Neuronal stem cell (in vitro differentiated cells): ENCODE data around the gene SULT1A1.

Experiments
- DNase-seq: peaks from one replicate; pipeline ENCODE4 v3.0.0-alpha.2; 2013; ENCODE audit warnings: low spot score
- H2AFZ ChIP-seq: one replicate; pipeline ENCODE4 v1.6.1; 2013; ENCODE audit warnings: mild to moderate bottlenecking, low read length, inconsistent platforms
- H2AK5ac ChIP-seq: 2 replicates; pipeline ENCODE4 v1.6.1; 2013; ENCODE audit warnings: low read depth, mild to moderate bottlenecking, inconsistent platforms, low read length, moderate library complexity, mixed read lengths
- H2BK120ac ChIP-seq: 2 replicates; pipeline ENCODE4 v1.6.1; 2013; ENCODE audit warnings: low read depth, mild to moderate bottlenecking, inconsistent platforms, low read length, moderate library complexity, mixed read lengths
- H2BK12ac ChIP-seq: one replicate; pipeline ENCODE4 v1.6.1; 2013; ENCODE audit warnings: low read length, inconsistent platforms
- H2BK15ac ChIP-seq: 2 replicates; pipeline ENCODE4 v1.6.1; 2013; ENCODE audit warnings: mild to moderate bottlenecking, low read length, inconsistent platforms, mixed read lengths
- H2BK5ac ChIP-seq: one replicate; pipeline ENCODE4 v1.6.1; 2013; ENCODE audit warnings: inconsistent platforms, mild to moderate bottlenecking, low read length, moderate library complexity
- H3K14ac ChIP-seq: one replicate; pipeline ENCODE4 v1.6.1; 2013; ENCODE audit warnings: low read length, inconsistent platforms
- H3K18ac ChIP-seq: 2 replicates; pipeline ENCODE4 v1.6.1; 2013; ENCODE audit warnings: low read length, inconsistent platforms
- H3K23ac ChIP-seq: 2 replicates; pipeline ENCODE4 v1.6.1; 2013; ENCODE audit warnings: low read depth, mild to moderate bottlenecking, mixed read lengths, low read length, inconsistent platforms; ENCODE audit not compliant: poor library complexity
- H3K27ac ChIP-seq: replicated peaks from 3 replicates; pipeline ENCODE4 v1.5.1; 2013; ENCODE audit warnings: low read length, inconsistent platforms
- H3K27me3 ChIP-seq, 3 experiments: 2 replicates each; pipeline ENCODE4 v1.6.1; 2013; ENCODE audit warnings: low read length in 3 of 3, mild to moderate bottlenecking in 2 of 3, inconsistent platforms in 1 of 3, low read depth in 1 of 3, mixed read lengths in 1 of 3, moderate library complexity in 1 of 3; ENCODE audit not compliant: control insufficient read depth in 3 of 3, insufficient read depth in 3 of 3
- H3K36me3 ChIP-seq, 2 donors: replicated peaks in 1 of 2; 2 replicates each; pipeline ENCODE4 v1.6.1; 2013; ENCODE audit warnings: low read length in 2 of 2; ENCODE audit not compliant: control insufficient read depth in 2 of 2, insufficient read depth in 2 of 2
- H3K4ac ChIP-seq: 2 replicates; pipeline ENCODE4 v1.6.1; 2013; ENCODE audit warnings: inconsistent platforms, mild to moderate bottlenecking, low read length, moderate library complexity
- H3K4me1 ChIP-seq, 2 donors: 1 replicate in 1 of 2; 2 replicates in 1 of 2; pipeline ENCODE4 v1.6.1; 2013; ENCODE audit warnings: low read length in 2 of 2, low read depth in 1 of 2; ENCODE audit not compliant: control insufficient read depth in 2 of 2, insufficient read depth in 1 of 2
- H3K4me2 ChIP-seq: one replicate; pipeline ENCODE4 v1.6.1; 2013; ENCODE audit warnings: mild to moderate bottlenecking, low read length, inconsistent platforms; ENCODE audit not compliant: insufficient read depth, poor library complexity, severe bottlenecking
- H3K4me3 ChIP-seq, 2 donors: 2 replicates each; pipeline ENCODE4 v1.5.1; 2013; ENCODE audit warnings: low read length in 2 of 2, mild to moderate bottlenecking in 2 of 2, inconsistent platforms in 1 of 2, moderate library complexity in 1 of 2
- H3K79me1 ChIP-seq: one replicate; pipeline ENCODE4 v1.6.1; 2013; ENCODE audit warnings: low read depth, mild to moderate bottlenecking, inconsistent platforms, low read length, moderate library complexity
- H3K9ac ChIP-seq: one replicate; pipeline ENCODE4 v1.6.1; 2013; ENCODE audit warnings: mild to moderate bottlenecking, low read depth, low read length, inconsistent platforms; ENCODE audit not compliant: poor library complexity
- H3K9me3 ChIP-seq, 2 donors: replicated peaks in 1 of 2; 2 replicates each; pipeline versions ENCODE3 to v1.6.1; 2013; ENCODE audit warnings: low read length in 2 of 2, mild to moderate bottlenecking in 2 of 2, inconsistent platforms in 1 of 2, low read depth in 1 of 2, mixed read lengths in 1 of 2, moderate library complexity in 1 of 2; ENCODE audit not compliant: control insufficient read depth in 2 of 2, insufficient read depth in 1 of 2
- H4K8ac ChIP-seq: one replicate; pipeline ENCODE4 v1.6.1; 2013; ENCODE audit warnings: low read depth, mild to moderate bottlenecking, inconsistent platforms, low read length, moderate library complexity
- H4K91ac ChIP-seq: one replicate; pipeline ENCODE4 v1.6.1; 2013; ENCODE audit warnings: low read length, low read depth, mild to moderate bottlenecking, inconsistent platforms; ENCODE audit not compliant: poor library complexity
- WGBS, 2 donors: extraction: QIAGEN DNeasy Blood & Tissue Kit; methylation state at CpG; one replicate each; pipeline ENCODE4 v1.1.7; 2013; ENCODE audit warnings: missing lambda C conversion rate in 2 of 2, mixed read lengths in 1 of 2; ENCODE audit not compliant: insufficient read length in 2 of 2, insufficient replicate concordance in 1 of 2; ENCODE audit errors: extremely low coverage in 2 of 2; 5-methylcytosine and 5-hydroxymethylcytosine counted together

The SULT1A1 gene

DNA sequence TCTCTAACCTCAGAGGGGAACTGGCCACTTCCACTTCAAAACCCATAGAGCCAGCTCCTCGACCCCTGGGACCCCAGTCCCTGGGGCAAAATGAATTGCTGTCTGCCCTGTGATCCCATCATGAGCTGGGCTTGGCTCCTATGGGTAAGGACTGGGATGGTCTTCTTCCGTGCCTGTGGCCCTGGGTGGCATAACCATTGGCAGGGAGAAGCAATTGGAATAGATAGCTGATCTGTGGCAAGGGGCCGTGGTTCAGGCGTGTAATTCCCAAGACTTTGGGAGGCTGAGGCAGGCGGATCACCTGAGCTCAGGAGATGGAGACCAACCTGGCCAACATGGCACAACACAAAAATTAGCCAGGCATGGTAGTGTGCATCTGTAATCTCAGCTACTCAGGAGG lies 17.3 kb downstream of the SULT1A1 start:
- H3K9me3 ChIP-seq, result no peaks in the 10 kb centered on the region
- no peak overlapping the region for H2BK15ac ChIP-seq
- no peak overlapping the region for H2AFZ ChIP-seq
- no peak overlapping the region for H2BK120ac ChIP-seq
- H3K4me2 ChIP-seq, result no peak overlapping the region
- H4K8ac ChIP-seq, result no peak overlapping the region
- H3K36me3 ChIP-seq, result peaks cover 20 to 45% of the 10 kb centered on the region in 2 donors
- H3K4me3 ChIP-seq, result no peak overlapping the region
- no peak overlapping the region for H2BK12ac ChIP-seq
- DNase-seq, result no peak
- H3K9ac ChIP-seq, result no peak overlapping the region
- H3K23ac ChIP-seq, result no peak overlapping the region
- H2AK5ac ChIP-seq, result no peak overlapping the region
- H3K4ac ChIP-seq, result no peak overlapping the region
- H2BK5ac ChIP-seq, result peak overlapping the region; percentile 39
- WGBS, 2 donors, result no CpG with 5 or more reads among the region's 5 CpGs
- H3K14ac ChIP-seq, result no peak overlapping the region
- no peak overlapping the region for H3K18ac ChIP-seq
- no peaks in the 10 kb centered on the region for H3K27me3 ChIP-seq
- H4K91ac ChIP-seq, result no peak overlapping the region
- H3K27ac ChIP-seq, result no peak overlapping the region
- peaks cover 8 to 11% of the 10 kb centered on the region in 2 donors for H3K4me1 ChIP-seq
- H3K79me1 ChIP-seq, result no peaks in the 10 kb centered on the region

DNA sequence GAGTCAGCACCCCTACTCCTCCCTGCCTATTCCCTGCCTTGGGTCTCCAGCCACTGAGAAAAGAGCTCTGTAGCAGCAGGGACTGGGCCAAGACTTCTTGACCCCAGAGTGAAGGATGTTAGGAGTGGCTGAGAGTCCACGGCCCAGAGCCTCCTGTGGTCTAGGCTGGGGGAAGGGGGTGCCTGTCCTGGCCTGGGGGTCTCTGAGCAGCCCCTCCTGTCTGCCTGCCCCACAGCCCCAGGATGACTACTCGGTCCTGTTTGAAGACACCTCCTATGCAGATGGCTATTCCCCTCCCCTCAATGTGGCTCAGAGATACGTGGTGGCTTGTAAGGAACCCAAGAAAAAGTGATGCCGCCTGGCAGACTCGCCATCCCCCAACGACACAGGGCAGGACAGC lies 18.5 kb downstream of the SULT1A1 start:
- Histone ChIP-seq H3K4me2 (no peak overlapping the region), H2AK5ac (no peak overlapping the region), H3K9ac (no peak overlapping the region), H3K36me3 (peaks cover 22 to 56% of the 10 kb centered on the region in 2 donors), H3K79me1 (no peaks in the 10 kb centered on the region), H3K4me1 (peaks cover 0 to 2% of the 10 kb centered on the region in 2 donors), H2BK120ac (no peak overlapping the region), H3K18ac (no peak overlapping the region), H2BK12ac (no peak overlapping the region), H2BK15ac (no peak overlapping the region), H4K91ac (no peak overlapping the region), H3K27ac (no peak overlapping the region), H2AFZ (no peak overlapping the region), H4K8ac (no peak overlapping the region), H3K14ac (peak overlapping the region; percentile 38), H3K9me3 (no peaks in the 10 kb centered on the region), H3K23ac (no peak overlapping the region), H3K27me3 (no peaks in the 10 kb centered on the region), H2BK5ac (no peak overlapping the region), H3K4me3 (no peak overlapping the region), H3K4ac (no peak overlapping the region)
- DNase-seq, result no peak
- no CpG with 5 or more reads among the region's 6 CpGs for WGBS, 2 donors

DNA sequence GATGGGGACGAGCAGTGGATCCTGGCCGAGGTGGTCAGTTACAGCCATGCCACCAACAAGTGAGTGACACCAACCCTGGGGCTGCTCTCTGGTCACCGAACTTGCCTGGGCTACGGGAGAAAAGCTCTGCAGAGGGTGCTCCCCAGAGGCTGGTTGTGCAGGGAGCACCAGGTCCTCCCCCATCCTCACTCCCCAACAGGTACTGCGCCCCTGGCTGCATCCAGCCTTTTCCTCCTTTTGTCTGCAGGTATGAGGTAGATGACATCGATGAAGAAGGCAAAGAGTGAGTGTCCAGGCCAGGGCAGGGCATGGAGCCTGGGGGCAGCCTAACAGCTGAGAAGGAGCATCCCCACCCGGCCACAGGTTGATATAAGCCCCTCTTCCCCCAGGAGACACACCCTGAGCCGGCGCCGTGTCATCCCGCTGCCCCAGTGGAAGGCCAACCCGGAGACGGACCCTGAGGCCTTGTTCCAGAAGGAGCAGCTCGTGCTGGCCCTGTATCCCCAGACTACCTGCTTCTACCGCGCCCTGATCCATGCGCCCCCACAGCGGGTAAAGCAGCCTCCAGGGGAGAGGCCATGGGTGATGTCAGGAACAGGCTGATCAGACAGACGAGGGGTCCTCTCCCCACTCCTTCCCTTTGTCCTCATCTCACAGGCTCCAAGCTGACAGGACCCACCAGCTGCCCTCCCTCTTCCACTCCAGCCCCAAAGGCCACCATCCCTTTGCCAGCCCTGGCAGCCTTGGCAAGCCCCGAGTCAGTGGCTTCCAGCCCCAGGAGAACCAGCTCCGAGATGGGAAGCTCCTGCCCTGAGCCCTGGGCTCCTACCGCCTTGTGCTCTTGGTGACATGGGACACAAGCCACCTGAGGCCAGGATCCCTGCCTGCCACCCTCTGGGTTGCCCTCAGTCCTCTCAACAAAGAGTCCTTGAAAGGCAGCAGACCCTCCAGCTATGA lies 19.2 kb downstream of the SULT1A1 start:
- Histone ChIP-seq H2BK120ac (no peak overlapping the region), H3K27me3 (no peaks in the 10 kb centered on the region), H3K18ac (no peak overlapping the region), H3K4me1 (no peaks in the 10 kb centered on the region), H2BK12ac (no peak overlapping the region), H3K4me2 (no peak overlapping the region), H3K36me3 (peaks cover 22 to 59% of the 10 kb centered on the region in 2 donors), H2BK5ac (no peak overlapping the region), H2AFZ (no peak overlapping the region), H3K9me3 (no peaks in the 10 kb centered on the region), H3K4ac (no peak overlapping the region), H4K8ac (peak overlapping the region; percentile 43), H3K23ac (peak overlapping the region; percentile 73), H3K27ac (no peak overlapping the region), H2AK5ac (no peak overlapping the region), H3K4me3 (no peak overlapping the region), H3K9ac (no peak overlapping the region), H2BK15ac (no peak overlapping the region), H3K79me1 (no peaks in the 10 kb centered on the region), H4K91ac (no peak overlapping the region), H3K14ac (peak overlapping the region; percentile 38)
- no peak for DNase-seq
- no CpG with 5 or more reads among the region's 22 CpGs for WGBS, 2 donors

DNA sequence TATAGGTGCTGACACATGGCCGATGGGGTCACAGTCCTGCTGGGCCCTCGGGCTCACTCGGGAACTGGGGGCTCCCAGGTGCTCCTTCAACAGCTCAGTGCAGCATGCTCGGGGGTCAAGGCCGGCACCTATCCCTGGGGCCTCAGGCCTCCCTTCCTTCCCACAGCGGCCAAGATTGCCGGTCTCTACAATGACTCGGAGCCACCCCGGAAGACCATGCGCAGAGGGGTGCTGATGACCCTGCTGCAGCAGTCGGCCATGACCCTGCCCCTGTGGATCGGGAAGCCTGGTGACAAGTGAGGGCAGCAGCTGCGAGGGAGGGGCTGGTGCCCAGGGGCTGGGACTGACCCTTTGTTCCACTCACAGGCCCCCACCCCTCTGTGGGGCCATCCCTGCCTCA lies 19.9 kb downstream of the SULT1A1 start:
- no peak overlapping the region for H3K9ac ChIP-seq
- no peak overlapping the region for H3K4me3 ChIP-seq
- H3K14ac ChIP-seq, result no peak overlapping the region
- H2AFZ ChIP-seq, result no peak overlapping the region
- no peak overlapping the region for H3K27ac ChIP-seq
- H3K27me3 ChIP-seq, result no peaks in the 10 kb centered on the region
- WGBS, 2 donors, result no CpG with 5 or more reads among the region's 13 CpGs
- no peak overlapping the region for H2AK5ac ChIP-seq
- peaks cover 25 to 66% of the 10 kb centered on the region in 2 donors for H3K36me3 ChIP-seq
- no peak overlapping the region for H2BK5ac ChIP-seq
- H3K79me1 ChIP-seq, result no peaks in the 10 kb centered on the region
- no peak overlapping the region for H2BK120ac ChIP-seq
- no peak overlapping the region for H3K4me2 ChIP-seq
- no peak overlapping the region for H4K8ac ChIP-seq
- H2BK15ac ChIP-seq, result no peak overlapping the region
- no peaks in the 10 kb centered on the region for H3K9me3 ChIP-seq
- H2BK12ac ChIP-seq, result no peak overlapping the region
- DNase-seq, result no peak
- no peak overlapping the region for H3K23ac ChIP-seq
- H3K18ac ChIP-seq, result no peak overlapping the region
- H4K91ac ChIP-seq, result no peak overlapping the region
- no peaks in the 10 kb centered on the region for H3K4me1 ChIP-seq
- H3K4ac ChIP-seq, result no peak overlapping the region
